Adrenal gland (tissue), 12 donors: ENCODE data around the gene PHOX2A. TPM values are rescaled to one million over a fixed set of nuclear protein-coding genes. Genes with fewer than 3 reads are reported as not detected.

Experiments
- DNase-seq, 7 donors: peaks; one replicate each; pipeline ENCODE4 v3.0.0-alpha.2; 2019 to 2020
- H3K27ac ChIP-seq, 5 donors: fragments of 200-600 bp; sonication (generic) in 4 of 5; 1 replicate in 3 of 5; 2 replicates in 2 of 5; pipeline versions ENCODE4 v1.5.1 to v1.8.0; 2016 to 2020; ENCODE audit warnings: mild to moderate bottlenecking in 1 of 5
- H3K27me3 ChIP-seq: fragments of 200-600 bp; 2 replicates; pipeline ENCODE4 v1.8.0; 2021
- H3K36me3 ChIP-seq, 2 donors: fragments of 200-600 bp; replicated peaks in 1 of 2; 1 replicate in 1 of 2; 2 replicates in 1 of 2; pipeline versions ENCODE4 v1.5.1 to v1.8.0; 2018 to 2022
- H3K4me1 ChIP-seq, 2 donors: fragments of 200-600 bp; replicated peaks in 1 of 2; 1 replicate in 1 of 2; 2 replicates in 1 of 2; pipeline versions ENCODE4 v1.5.1 to v1.8.0; 2018 to 2021
- H3K4me3 ChIP-seq, 4 donors: fragments of 200-600 bp; sonication (generic) in 3 of 4; one replicate each; pipeline ENCODE4 v1.5.1; 2016 to 2018
- H3K9me3 ChIP-seq, 3 donors: fragments of 200-600 bp; sonication (generic) in 1 of 3; replicated peaks in 1 of 3; 1 replicate in 2 of 3; 2 replicates in 1 of 3; pipeline versions ENCODE4 v1.5.1 to v1.8.0; 2016 to 2021
- POLR2A ChIP-seq, 2 donors: fragments of 450-650 bp; IDR thresholded peaks; one replicate each; pipeline ENCODE4 v1.6.1; 2017; ENCODE audit warnings: antibody characterized with exemption in 2 of 2, mild to moderate bottlenecking in 2 of 2, moderate library complexity in 1 of 2
- WGBS, 4 donors: extraction: QIAGEN DNeasy Blood & Tissue Kit in 2 of 4; methylation state at CpG; one replicate each; pipeline versions ENCODE4 v1.1.5 to v1.1.7; 2013 to 2017; 5-methylcytosine and 5-hydroxymethylcytosine counted together
- intact Hi-C, 2 donors: fragments of 100-400 bp; cut with DNase I; formaldehyde crosslinking; loops; one replicate each; pipeline versions ENCODE4 v1.14.1 to v1.15.0; 2022 to 2023
- polyA plus RNA-seq, 3 donors: library from polyadenylated mRNA; stranded (reverse); fragments of 200-250 nt in 2 of 3; fragments of 350-450 nt in 1 of 3; fragmentation: Illumina TruSeq in 1 of 3; extraction: RNeasy Lipid Tissue Mini Kit (QIAGEN cat#74804) in 1 of 3; gene quantifications; one replicate each; pipeline ENCODE4 v1.2.3, GENCODE V29; 2013 to 2014
- total RNA-seq, 9 donors: library from RNA; depleted of rRNA in 4 of 9; stranded (reverse); fragments of >200 nt in 4 of 9; fragments of 120-200 nt in 1 of 9; fragmentation: NEBNext Ultra II Directional in 1 of 9; extraction: Animal tissue kit (Norgen Biotek cat#: 25700) in 1 of 9; gene quantifications; one replicate each; pipeline versions ENCODE4 v1.1.0 to v1.2.4, GENCODE V29; 2013 to 2023
- TF ChIP-seq, protein P1 (sequence below), 6 experiments: fragments of 450-650 bp in 4 of 6; fragments of 200-600 bp in 2 of 6; sonication (generic) in 1 of 6; IDR thresholded peaks; 1 replicate in 5 of 6; 2 replicates in 1 of 6; pipeline versions ENCODE4 v1.5.1 to v1.8.0; 2016 to 2021; ENCODE audit warnings: antibody characterized with exemption in 6 of 6, mild to moderate bottlenecking in 2 of 6, moderate library complexity in 1 of 6
- donor health status: healthy with polysubstance abuse.
- donor health status: Bipolar disorder and iron deficiency.
- donor health status: DM: yes; HTN: yes; CAD: no.
- donor health status: DM: no; HTN: no; CAD: no.
- donor health status: DM: no; HTN: no; CAD: no.
- donor health status: DM: yes; HTN: yes; CAD: no.

PHOX2A gene
- total and polyA plus RNA-seq, 12 donors = 0.32 to 68.9 (median 12.8) TPM; not detected in 3

DNA sequence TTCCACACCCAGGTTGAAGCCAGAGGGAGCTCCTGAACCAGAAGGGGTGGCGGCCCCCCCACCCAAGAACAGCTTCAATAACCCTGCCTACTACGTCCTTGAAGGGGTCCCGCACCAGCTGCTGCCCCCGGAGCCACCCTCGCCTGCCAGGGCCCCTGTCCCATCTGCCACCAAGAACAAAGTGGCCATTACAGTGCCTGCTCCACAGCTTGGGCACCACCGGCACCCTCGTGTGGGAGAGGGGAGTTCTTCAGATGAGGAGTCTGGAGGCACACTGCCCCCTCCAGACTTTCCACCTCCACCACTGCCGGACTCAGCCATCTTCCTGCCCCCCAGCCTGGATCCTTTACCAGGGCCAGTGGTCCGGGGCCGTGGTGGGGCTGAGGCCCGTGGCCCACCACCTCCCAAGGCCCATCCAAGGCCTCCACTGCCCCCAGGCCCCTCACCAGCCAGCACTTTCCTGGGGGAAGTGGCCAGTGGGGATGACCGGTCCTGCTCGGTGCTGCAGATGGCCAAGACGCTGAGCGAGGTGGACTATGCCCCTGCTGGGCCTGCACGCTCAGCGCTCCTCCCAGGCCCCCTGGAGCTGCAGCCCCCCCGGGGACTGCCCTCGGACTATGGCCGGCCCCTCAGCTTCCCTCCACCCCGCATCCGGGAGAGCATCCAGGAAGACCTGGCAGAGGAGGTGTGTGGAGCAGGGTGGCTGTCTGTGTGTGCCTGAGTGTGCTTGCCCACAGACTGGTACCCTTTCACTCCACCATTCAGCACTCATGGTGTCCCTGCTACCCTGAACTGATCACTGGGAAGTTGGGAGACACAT lies 6.7 kb downstream of the PHOX2A start:
- DNase-seq = peak in 2 of 7 donors; percentile 30 to 63
- peak in 1 of 2 donors; percentile 7 for TF ChIP-seq POLR2A (IDR thresholded peaks at IDR 0.05)
- TF ChIP-seq, protein P1, sequence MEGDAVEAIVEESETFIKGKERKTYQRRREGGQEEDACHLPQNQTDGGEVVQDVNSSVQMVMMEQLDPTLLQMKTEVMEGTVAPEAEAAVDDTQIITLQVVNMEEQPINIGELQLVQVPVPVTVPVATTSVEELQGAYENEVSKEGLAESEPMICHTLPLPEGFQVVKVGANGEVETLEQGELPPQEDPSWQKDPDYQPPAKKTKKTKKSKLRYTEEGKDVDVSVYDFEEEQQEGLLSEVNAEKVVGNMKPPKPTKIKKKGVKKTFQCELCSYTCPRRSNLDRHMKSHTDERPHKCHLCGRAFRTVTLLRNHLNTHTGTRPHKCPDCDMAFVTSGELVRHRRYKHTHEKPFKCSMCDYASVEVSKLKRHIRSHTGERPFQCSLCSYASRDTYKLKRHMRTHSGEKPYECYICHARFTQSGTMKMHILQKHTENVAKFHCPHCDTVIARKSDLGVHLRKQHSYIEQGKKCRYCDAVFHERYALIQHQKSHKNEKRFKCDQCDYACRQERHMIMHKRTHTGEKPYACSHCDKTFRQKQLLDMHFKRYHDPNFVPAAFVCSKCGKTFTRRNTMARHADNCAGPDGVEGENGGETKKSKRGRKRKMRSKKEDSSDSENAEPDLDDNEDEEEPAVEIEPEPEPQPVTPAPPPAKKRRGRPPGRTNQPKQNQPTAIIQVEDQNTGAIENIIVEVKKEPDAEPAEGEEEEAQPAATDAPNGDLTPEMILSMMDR (IDR thresholded peaks at IDR 0.05) = no peak
- intact Hi-C loops = loop anchor here in 1 of 2 donors (10.0 kb wide), 1 partner anchor 223 kb away; no protein-coding TSS in a partner anchor
- Histone ChIP-seq H3K27me3 (no peaks in the 10 kb centered on the region), H3K4me1 (peaks cover 21 to 29% of the 10 kb centered on the region in 2 donors), H3K36me3 (peaks cover 0 to 54% of the 10 kb centered on the region in 2 donors), H3K4me3 (no peak overlapping the region), H3K27ac (peak overlapping the region in 1 of 5 donors; percentile 67), H3K9me3 (no peaks in the 10 kb centered on the region)
- 72 to 90% (median 81%) methylated on average over 2 to 22 of the region's 22 CpGs for WGBS, 4 donors

GRCh38 chr11:72236774-72237111 lies 7.2 kb downstream of the PHOX2A start:
- Histone ChIP-seq H3K4me3 (no peak overlapping the region), H3K4me1 (peaks cover 21 to 31% of the 10 kb centered on the region in 2 donors), H3K27me3 (no peaks in the 10 kb centered on the region), H3K27ac (no peak overlapping the region), H3K9me3 (no peaks in the 10 kb centered on the region), H3K36me3 (peaks cover 0 to 59% of the 10 kb centered on the region in 2 donors)
- 80 to 96% (median 82%) methylated on average over 1 to 2 of the region's 2 CpGs for WGBS, 4 donors
- peak in 1 of 7 donors; percentile 43 for DNase-seq
- TF ChIP-seq POLR2A (IDR thresholded peaks at IDR 0.05) = no peak
- TF ChIP-seq, protein P1 (IDR thresholded peaks at IDR 0.05) = no peak
- intact Hi-C loops = loop anchor here in 1 of 2 donors (10.0 kb wide), 1 partner anchor 222 kb away; no protein-coding TSS in a partner anchor

DNA sequence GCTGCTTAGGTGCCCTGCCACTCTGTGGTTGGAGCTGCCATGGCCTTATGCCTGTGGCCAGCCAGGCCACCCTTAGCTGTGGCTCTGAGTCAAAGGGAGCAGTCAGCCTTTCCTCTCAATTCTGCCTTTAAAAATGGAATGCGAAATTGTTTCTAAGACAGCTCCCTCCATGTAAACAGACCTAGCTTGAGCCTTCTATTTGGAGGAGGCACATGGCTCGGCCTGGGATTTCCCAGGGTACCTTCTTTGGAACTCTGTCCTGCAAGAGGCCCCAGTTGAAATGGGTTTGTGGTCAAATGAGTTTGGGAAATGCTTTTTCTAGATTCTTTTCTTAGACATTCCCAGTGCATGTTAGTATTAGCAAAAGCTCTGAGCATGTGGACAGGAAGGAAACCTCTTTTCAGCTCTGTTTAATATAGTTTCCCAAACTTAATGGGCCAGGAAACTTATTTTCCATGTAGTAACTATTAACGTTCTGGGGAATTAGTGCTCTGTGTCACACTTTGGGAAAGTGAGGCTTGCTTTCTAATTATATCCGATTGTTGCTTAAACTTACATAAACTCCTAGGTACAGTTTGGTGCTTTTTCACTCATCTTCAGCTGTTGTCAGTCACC lies 7.8 kb downstream of the PHOX2A start:
- intact Hi-C loops = loop anchor here in 1 of 2 donors (10.0 kb wide), 1 partner anchor 221 kb away; no protein-coding TSS in a partner anchor
- no peaks in the 10 kb centered on the region for H3K9me3 ChIP-seq
- 63 to 71% (median 70%) methylated on average over 3 to 4 of the region's 4 CpGs for WGBS, 4 donors
- peaks cover 21 to 35% of the 10 kb centered on the region in 2 donors for H3K4me1 ChIP-seq
- H3K27ac ChIP-seq = no peak overlapping the region
- H3K27me3 ChIP-seq = no peaks in the 10 kb centered on the region
- no peak overlapping the region for H3K4me3 ChIP-seq
- DNase-seq = peak in 1 of 7 donors; percentile 54
- TF ChIP-seq, protein P1 (IDR thresholded peaks at IDR 0.05) = no peak
- no peak for TF ChIP-seq POLR2A (IDR thresholded peaks at IDR 0.05)
- H3K36me3 ChIP-seq = peaks cover 0 to 65% of the 10 kb centered on the region in 2 donors

DNA sequence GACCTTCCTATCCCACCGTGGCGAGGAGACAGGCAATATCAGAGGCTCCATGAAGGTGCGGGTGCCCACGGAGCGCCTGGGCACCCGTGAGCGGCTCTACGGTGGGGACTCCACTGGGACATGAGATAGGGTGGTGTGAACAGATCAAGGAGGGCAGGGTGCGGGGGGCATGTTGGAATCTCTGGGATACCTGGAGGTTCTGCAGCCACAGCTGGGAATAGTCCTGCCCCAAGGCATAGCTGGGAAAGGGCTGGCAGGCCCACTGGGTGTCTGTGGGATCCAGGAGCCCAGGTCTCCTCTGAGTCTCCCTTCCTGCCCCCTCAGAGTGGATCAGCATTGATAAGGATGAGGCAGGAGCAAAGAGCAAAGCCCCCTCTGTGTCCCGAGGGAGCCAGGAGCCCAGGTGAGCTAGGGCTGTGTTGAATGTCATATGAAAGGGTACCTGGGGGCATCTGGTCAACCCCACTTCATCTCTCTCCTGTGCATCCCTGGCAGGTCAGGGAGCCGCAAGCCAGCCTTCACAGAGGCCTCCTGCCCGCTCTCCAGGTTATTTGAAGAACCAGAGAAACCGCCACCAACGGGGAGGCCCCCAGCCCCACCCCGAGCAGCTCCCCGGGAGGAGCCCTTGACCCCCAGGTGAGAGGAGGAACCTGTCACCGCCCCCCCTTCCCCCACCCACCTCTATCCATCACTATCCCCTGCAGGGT lies 8.5 kb downstream of the PHOX2A start:
- H3K9me3 ChIP-seq = no peaks in the 10 kb centered on the region
- H3K4me3 ChIP-seq = no peak overlapping the region
- TF ChIP-seq, protein P1 (IDR thresholded peaks at IDR 0.05) = no peak
- TF ChIP-seq POLR2A (IDR thresholded peaks at IDR 0.05) = no peak
- H3K4me1 ChIP-seq = peaks cover 19 to 31% of the 10 kb centered on the region in 2 donors
- DNase-seq = peak in 1 of 7 donors; percentile 50
- no peaks in the 10 kb centered on the region for H3K27me3 ChIP-seq
- no peak overlapping the region for H3K27ac ChIP-seq
- intact Hi-C loops = loop anchor here in 1 of 2 donors (10.0 kb wide), 1 partner anchor 221 kb away; no protein-coding TSS in a partner anchor
- H3K36me3 ChIP-seq = peaks cover 0 to 72% of the 10 kb centered on the region in 2 donors
- WGBS, 4 donors = 89 to 95% (median 91%) methylated on average over 11 to 17 of the region's 17 CpGs
